ENCODE results near the gene CACNA1I.

GRCh38 chr22:39622881-39623367, 52.4 kb downstream of the CACNA1I start:
- TF ChIP-seq CTCF (IDR thresholded peaks at IDR 0.05; ENCODE audit: extremely low read depth in 1 of 2, insufficient read depth in 1 of 2, low read depth in 1 of 2, low read length in 2 of 2), result peak; percentile 51 to 66
- TF ChIP-seq GATA2 (IDR thresholded peaks at IDR 0.05; ENCODE audit: insufficient read depth, insufficient read length, low read depth, low read length), result no peak
- no peak for TF ChIP-seq POLR2A (IDR thresholded peaks at IDR 0.05; ENCODE audit: low read depth, low read length)
